OCI-LY7 (cell line): ENCODE results near the gene HCN1. TPM values are rescaled to one million over a fixed set of nuclear protein-coding genes. Genes with fewer than 3 reads are reported as not detected.

Source experiments
- BruUV-seq: library from RNA; stranded (reverse); fragments of 400-500 nt; replicated peaks from 2 replicates; lab custom pipeline; 2021; lab: Mats Ljungman, UMichigan
- CTCF ChIA-PET: fragments of 300-600 bp; sonication (Branson Sonifier 250); formaldehyde crosslinking; loops from one replicate; lab custom pipeline; 2022; ENCODE audit warnings: antibody characterized with exemption; ENCODE audit not compliant: unreplicated experiment; lab: Charles Lee
- POLR2A ChIA-PET: fragments of 300-600 bp; sonication (Branson Sonifier 250); formaldehyde crosslinking; loops from one replicate; lab custom pipeline; 2022; ENCODE audit warnings: antibody characterized with exemption; lab: Charles Lee
- DNase-seq: peaks from one replicate; pipeline ENCODE4 v3.0.0-alpha.2; 2015; ENCODE audit warnings: low spot score
- H2AFZ ChIP-seq: fragments of 200-600 bp; sonication (generic), shearing (Covaris generic); 2 replicates; pipeline ENCODE4 v1.6.1; 2014; ENCODE audit warnings: mild to moderate bottlenecking, antibody characterized with exemption, low read length, moderate library complexity
- H3K27ac ChIP-seq: fragments of 200-600 bp; sonication (generic); 2 replicates; pipeline ENCODE4 v1.5.1; 2014; ENCODE audit warnings: mixed run types, low read depth, mild to moderate bottlenecking, moderate library complexity, low read length, inconsistent platforms; ENCODE audit not compliant: poor library complexity, severe bottlenecking
- H3K36me3 ChIP-seq: fragments of 200-600 bp; sonication (generic); 2 replicates; pipeline ENCODE4 v1.6.1; 2014; ENCODE audit warnings: mild to moderate bottlenecking, antibody characterized with exemption, low read length, moderate library complexity, mixed read lengths; ENCODE audit not compliant: insufficient read depth
- H3K4me1 ChIP-seq: fragments of 200-600 bp; sonication (generic); 2 replicates; pipeline ENCODE4 v1.5.1; 2014; ENCODE audit warnings: mild to moderate bottlenecking, low read length; ENCODE audit not compliant: insufficient read depth, poor library complexity, severe bottlenecking
- H3K4me2 ChIP-seq: fragments of 200-600 bp; sonication (generic); 2 replicates; pipeline ENCODE4 v1.6.1; 2014; ENCODE audit warnings: mild to moderate bottlenecking, low read length
- H3K4me3 ChIP-seq: fragments of 200-600 bp; sonication (generic); 2 replicates; pipeline ENCODE4 v1.5.1; 2014; ENCODE audit warnings: mild to moderate bottlenecking, low read depth, low read length; ENCODE audit not compliant: poor library complexity, severe bottlenecking
- H3K79me2 ChIP-seq: fragments of 200-600 bp; sonication (generic); 2 replicates; pipeline ENCODE4 v1.6.1; 2016; ENCODE audit warnings: low read depth, mild to moderate bottlenecking, low read length, moderate library complexity, mixed read lengths; ENCODE audit not compliant: insufficient read depth
- H3K9me2 ChIP-seq: fragments of 200-600 bp; sonication (generic); 2 replicates; pipeline ENCODE4 v1.6.1; 2016; ENCODE audit warnings: mild to moderate bottlenecking, low read length, mixed read lengths; ENCODE audit not compliant: insufficient read depth
- H3K9me3 ChIP-seq: fragments of 200-600 bp; sonication (generic); 2 replicates; pipeline ENCODE4 v1.6.1; 2014; ENCODE audit warnings: mild to moderate bottlenecking, mixed run types, low read length, mixed read lengths
- H4K20me1 ChIP-seq: fragments of 200-600 bp; sonication (generic); 2 replicates; pipeline ENCODE4 v1.6.1; 2014; ENCODE audit warnings: mild to moderate bottlenecking, antibody characterized with exemption, low read length, moderate library complexity, mixed read lengths; ENCODE audit not compliant: insufficient read depth
- EZH2phosphoT487 ChIP-seq: fragments of 200-600 bp; sonication (generic); IDR thresholded peaks from 2 replicates; pipeline ENCODE4 v1.6.1; 2018; ENCODE audit warnings: low read depth, borderline replicate concordance, mild to moderate bottlenecking, mixed run types, antibody characterized with exemption, low read length, moderate library complexity, mixed read lengths
- intact Hi-C: fragments of 100-400 bp; cut with micrococcal nuclease; formaldehyde crosslinking; loops from one replicate; pipeline ENCODE4 v1.10.0; 2022; ENCODE audit not compliant: unreplicated experiment
- total RNA-seq, 2 experiments: library from RNA; depleted of rRNA in 1 of 2; stranded (reverse); fragments of >200 nt in 1 of 2; shearing (Covaris generic) in 1 of 2; gene quantifications; 2 replicates each; pipeline ENCODE4 v1.2.3, GENCODE V29; 2014 to 2022
- TF ChIP-seq, protein P1 (sequence below): fragments of 200-600 bp; sonication (generic); conservative IDR thresholded peaks from 2 replicates; pipeline ENCODE4 v1.5.1; 2014; ENCODE audit warnings: mild to moderate bottlenecking, antibody characterized with exemption, low read length, moderate library complexity, mixed read lengths

The HCN1 gene
- total RNA-seq, 2 experiments from 2014 or later = not detected

GRCh38 chr5:45691656-45692055 is 4.5 kb downstream of the HCN1 start:
- H3K4me2 ChIP-seq = no peak overlapping the region
- H3K9me2 ChIP-seq = no peaks in the 10 kb centered on the region
- intact Hi-C loops = no loop called here
- no peak overlapping the region for H2AFZ ChIP-seq
- ChIA-PET CTCF (no interaction called here), POLR2A (interaction anchor here (0.7 to 1.1 kb wide), 3 partner anchors 14 to 369 kb away, joined by 4 read pairs; no protein-coding TSS in a partner anchor)
- no TSS peak for BruUV-seq
- no peaks in the 10 kb centered on the region for H3K4me1 ChIP-seq
- H3K4me3 ChIP-seq = no peak overlapping the region
- H3K79me2 ChIP-seq = no peaks in the 10 kb centered on the region
- no peak overlapping the region for H3K27ac ChIP-seq
- H3K9me3 ChIP-seq = no peaks in the 10 kb centered on the region
- H3K36me3 ChIP-seq = no peaks in the 10 kb centered on the region
- TF ChIP-seq EZH2phosphoT487 = no peak
- TF ChIP-seq, protein P1, sequence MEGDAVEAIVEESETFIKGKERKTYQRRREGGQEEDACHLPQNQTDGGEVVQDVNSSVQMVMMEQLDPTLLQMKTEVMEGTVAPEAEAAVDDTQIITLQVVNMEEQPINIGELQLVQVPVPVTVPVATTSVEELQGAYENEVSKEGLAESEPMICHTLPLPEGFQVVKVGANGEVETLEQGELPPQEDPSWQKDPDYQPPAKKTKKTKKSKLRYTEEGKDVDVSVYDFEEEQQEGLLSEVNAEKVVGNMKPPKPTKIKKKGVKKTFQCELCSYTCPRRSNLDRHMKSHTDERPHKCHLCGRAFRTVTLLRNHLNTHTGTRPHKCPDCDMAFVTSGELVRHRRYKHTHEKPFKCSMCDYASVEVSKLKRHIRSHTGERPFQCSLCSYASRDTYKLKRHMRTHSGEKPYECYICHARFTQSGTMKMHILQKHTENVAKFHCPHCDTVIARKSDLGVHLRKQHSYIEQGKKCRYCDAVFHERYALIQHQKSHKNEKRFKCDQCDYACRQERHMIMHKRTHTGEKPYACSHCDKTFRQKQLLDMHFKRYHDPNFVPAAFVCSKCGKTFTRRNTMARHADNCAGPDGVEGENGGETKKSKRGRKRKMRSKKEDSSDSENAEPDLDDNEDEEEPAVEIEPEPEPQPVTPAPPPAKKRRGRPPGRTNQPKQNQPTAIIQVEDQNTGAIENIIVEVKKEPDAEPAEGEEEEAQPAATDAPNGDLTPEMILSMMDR = no peak
- no peaks in the 10 kb centered on the region for H4K20me1 ChIP-seq
- no peak for DNase-seq

DNA sequence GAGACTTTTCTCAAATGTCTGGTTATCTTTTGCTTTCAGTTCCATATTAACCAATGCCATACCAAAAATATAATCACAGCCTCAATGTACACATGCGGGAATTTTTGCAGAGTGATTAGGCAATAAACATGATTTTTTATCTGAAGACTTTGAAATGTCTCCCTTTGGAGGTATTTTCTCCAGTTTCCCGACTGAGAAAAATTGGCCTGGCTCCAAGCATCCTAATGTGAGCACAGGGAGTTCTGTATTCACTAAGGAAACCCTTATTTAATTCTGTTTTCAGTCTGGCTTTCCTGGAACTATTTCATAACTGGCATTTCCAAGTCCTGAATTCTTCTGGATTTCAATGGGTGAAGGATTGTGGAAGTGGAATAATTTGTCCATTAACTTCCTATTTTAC is 8.5 kb downstream of the HCN1 start:
- Histone ChIP-seq H3K79me2 (no peaks in the 10 kb centered on the region), H3K4me1 (no peaks in the 10 kb centered on the region), H4K20me1 (no peaks in the 10 kb centered on the region), H3K27ac (no peak overlapping the region), H3K4me3 (no peak overlapping the region), H3K36me3 (no peaks in the 10 kb centered on the region), H2AFZ (no peak overlapping the region), H3K4me2 (no peak overlapping the region), H3K9me3 (no peaks in the 10 kb centered on the region), H3K9me2 (no peaks in the 10 kb centered on the region)
- TF ChIP-seq, protein P1 = no peak
- TF ChIP-seq EZH2phosphoT487 = no peak
- ChIA-PET POLR2A (no interaction called here), CTCF (no interaction called here)
- no peak for DNase-seq
- BruUV-seq = no TSS peak
- intact Hi-C loops = no loop called here

DNA sequence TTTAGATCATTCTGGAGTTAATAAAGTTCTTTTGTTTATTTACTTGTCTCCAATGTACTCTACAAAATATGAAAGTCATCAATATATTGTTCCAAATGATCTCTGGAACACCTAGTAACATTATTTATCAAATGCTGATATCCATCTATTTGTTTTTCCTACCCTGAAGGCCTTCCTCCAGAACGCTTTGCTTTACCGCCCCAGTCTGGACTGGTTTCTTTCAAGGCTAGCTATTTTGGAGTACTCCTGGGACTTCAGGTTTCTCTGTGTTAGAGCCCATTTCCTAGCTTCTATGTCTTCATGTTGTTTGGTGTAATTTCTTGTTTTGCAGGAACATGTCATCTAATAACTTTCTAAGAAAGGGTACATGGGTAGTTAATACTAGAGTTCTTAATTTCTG is 9.6 kb downstream of the HCN1 start:
- CTCF ChIA-PET = no interaction called here
- H2AFZ ChIP-seq = no peak overlapping the region
- no peaks in the 10 kb centered on the region for H3K9me2 ChIP-seq
- DNase-seq = no peak
- H3K9me3 ChIP-seq = no peaks in the 10 kb centered on the region
- no peaks in the 10 kb centered on the region for H4K20me1 ChIP-seq
- POLR2A ChIA-PET = interaction anchor here (0.6 kb wide), 1 partner anchor 774 kb away, joined by 3 read pairs; no protein-coding TSS in a partner anchor
- no peaks in the 10 kb centered on the region for H3K79me2 ChIP-seq
- TF ChIP-seq, protein P1 = no peak
- TF ChIP-seq EZH2phosphoT487 = no peak
- no peak overlapping the region for H3K4me2 ChIP-seq
- no peaks in the 10 kb centered on the region for H3K36me3 ChIP-seq
- H3K27ac ChIP-seq = no peak overlapping the region
- no peak overlapping the region for H3K4me3 ChIP-seq
- intact Hi-C loops = no loop called here
- BruUV-seq = no TSS peak
- H3K4me1 ChIP-seq = no peaks in the 10 kb centered on the region
